GM23338 (cell line): ENCODE results near the gene VGLL4. TPM values are rescaled to one million over a fixed set of nuclear protein-coding genes. Genes with fewer than 3 reads are reported as not detected.

Source experiments
- ATAC-seq: fragments of 200-7000 bp; cut with Tn5 transposase; 3 replicates; pipeline ENCODE4 v1.9.1; 2020
- DNase-seq: peaks from one replicate; pipeline ENCODE4 v3.0.0-alpha.2; 2015; ENCODE audit warnings: low spot score
- H2AFZ ChIP-seq: fragments of 200-600 bp; sonication (generic); 2 replicates; pipeline ENCODE4 v1.8.0; 2016; ENCODE audit warnings: antibody characterized with exemption, mild to moderate bottlenecking, moderate library complexity
- H3F3A ChIP-seq: fragments of 200-600 bp; sonication (generic); replicated peaks from 2 replicates; pipeline ENCODE4 v1.8.0; 2017; ENCODE audit warnings: antibody characterized with exemption, mixed run types, low read depth
- H3K27ac ChIP-seq: fragments of 200-600 bp; sonication (generic); 2 replicates; pipeline ENCODE4 v1.6.1; 2016; ENCODE audit warnings: low read depth
- H3K27me3 ChIP-seq: fragments of 200-600 bp; sonication (generic); 2 replicates; pipeline ENCODE4 v1.8.0; 2016; ENCODE audit warnings: mild to moderate bottlenecking, mixed run types, moderate library complexity; ENCODE audit not compliant: insufficient read depth
- H3K36me3 ChIP-seq: fragments of 200-600 bp; sonication (generic); 2 replicates; pipeline ENCODE4 v1.8.0; 2016; ENCODE audit warnings: mild to moderate bottlenecking; ENCODE audit not compliant: insufficient read depth
- H3K4me1 ChIP-seq: fragments of 200-600 bp; sonication (generic); 2 replicates; pipeline ENCODE4 v1.8.0; 2016; ENCODE audit warnings: mild to moderate bottlenecking, moderate library complexity; ENCODE audit not compliant: insufficient read depth
- H3K4me2 ChIP-seq: fragments of 200-600 bp; sonication (generic); 2 replicates; pipeline ENCODE4 v1.7.1; 2017; ENCODE audit warnings: mixed run types
- H3K4me3 ChIP-seq: fragments of 200-600 bp; sonication (generic); 2 replicates; pipeline ENCODE4 v1.6.1; 2016; ENCODE audit warnings: mixed run types
- H3K79me2 ChIP-seq: fragments of 200-600 bp; sonication (generic); replicated peaks from 2 replicates; pipeline ENCODE4 v1.8.0; 2017; ENCODE audit warnings: mild to moderate bottlenecking; ENCODE audit not compliant: insufficient read depth
- H3K9me2 ChIP-seq: fragments of 200-600 bp; sonication (generic); 2 replicates; pipeline ENCODE4 v1.8.0; 2017; ENCODE audit not compliant: insufficient read depth
- H4K20me1 ChIP-seq: fragments of 200-600 bp; sonication (generic); replicated peaks from 2 replicates; pipeline ENCODE4 v1.8.0; 2017; ENCODE audit warnings: mild to moderate bottlenecking; ENCODE audit not compliant: insufficient read depth
- H3K27ac Mint-ChIP-seq: 2 replicates; pipeline ENCODE4 v1.8.0; 2020; ENCODE audit warnings: inconsistent platforms, mild to moderate bottlenecking, moderate library complexity, mixed read lengths
- H3K27me3 Mint-ChIP-seq: 3 replicates; pipeline ENCODE4 v1.8.0; 2022; ENCODE audit warnings: low read depth, mild to moderate bottlenecking, moderate library complexity, mixed read lengths, inconsistent platforms; ENCODE audit not compliant: insufficient read depth, poor library complexity
- H3K36me3 Mint-ChIP-seq: 3 replicates; pipeline ENCODE4 v1.8.0; 2021; ENCODE audit warnings: low read depth, mild to moderate bottlenecking, inconsistent platforms, moderate library complexity, mixed read lengths
- H3K4me1 Mint-ChIP-seq: 3 replicates; pipeline ENCODE4 v1.8.0; 2020; ENCODE audit warnings: mild to moderate bottlenecking, inconsistent platforms, mixed read lengths
- H3K4me3 Mint-ChIP-seq: 3 replicates; pipeline ENCODE4 v1.8.0; 2021; ENCODE audit warnings: moderate library complexity, mild to moderate bottlenecking, inconsistent platforms, mixed read lengths
- H3K9me3 Mint-ChIP-seq: 3 replicates; pipeline ENCODE4 v1.8.0; 2020; ENCODE audit warnings: moderate library complexity, mild to moderate bottlenecking, inconsistent platforms, mixed read lengths
- CTCF ChIP-seq, 2 experiments: fragments of 200-600 bp in 1 of 2; sonication (generic) in 1 of 2; conservative IDR thresholded peaks; 2 replicates each; pipeline versions ENCODE4 v1.5.1 to v1.6.1; 2016 to 2017; ENCODE audit warnings: antibody characterized with exemption in 2 of 2, low read depth in 2 of 2, mild to moderate bottlenecking in 2 of 2, moderate library complexity in 1 of 2
- ETS1 ChIP-seq: IDR thresholded peaks from 2 replicates; pipeline ENCODE4 v1.6.1; 2016; ENCODE audit warnings: antibody characterized with exemption
- REST ChIP-seq: IDR thresholded peaks from one replicate; pipeline ENCODE4 v1.6.1; 2018; ENCODE audit warnings: antibody characterized with exemption; ENCODE audit not compliant: unreplicated experiment
- polyA plus RNA-seq: library from polyadenylated mRNA; unstranded; fragments of >200 nt; fragmentation: Nextera tagmentation; extraction: Ambion mirVana; gene quantifications from 2 replicates; pipeline ENCODE4 v1.2.1, GENCODE V29; 2016
- total RNA-seq: library from RNA; depleted of rRNA; stranded (reverse); fragments of >200 nt; shearing (Covaris generic); gene quantifications from 2 replicates; pipeline ENCODE4 v1.2.3, GENCODE V29; 2014

The VGLL4 gene
- total and polyA plus RNA-seq, 2 experiments from 2014 or later = 20.8 to 45.9 TPM

GRCh38 chr3:11653298-11654055 lies 9.8 kb upstream of the VGLL4 start:
- peaks cover 37% of the 10 kb centered on the region for H3K4me1 Mint-ChIP-seq
- peak overlapping the region; percentile 44; the same call in 1 of the 2 replicates for H3K4me2 ChIP-seq
- H3K27ac Mint-ChIP-seq = no peak overlapping the region
- peaks cover 42% of the 10 kb centered on the region for H3K4me1 ChIP-seq
- no peak for TF ChIP-seq ETS1
- peak; percentile 39 to 55 for TF ChIP-seq CTCF (conservative IDR thresholded peaks at IDR 0.05; ENCODE audit: low read depth in 2 of 2)
- no peaks in the 10 kb centered on the region for H3F3A ChIP-seq
- no peaks in the 10 kb centered on the region for H3K36me3 Mint-ChIP-seq
- ATAC-seq = peak; percentile 55
- H4K20me1 ChIP-seq = no peaks in the 10 kb centered on the region
- no peaks in the 10 kb centered on the region for H3K27me3 ChIP-seq
- no peak overlapping the region for H3K27ac ChIP-seq
- no peaks in the 10 kb centered on the region for H3K9me2 ChIP-seq
- H3K27me3 Mint-ChIP-seq = no peaks in the 10 kb centered on the region
- H3K4me3 ChIP-seq = no peak overlapping the region
- H3K4me3 Mint-ChIP-seq = no peak overlapping the region
- peaks cover 7% of the 10 kb centered on the region for H3K79me2 ChIP-seq
- H2AFZ ChIP-seq = no peak overlapping the region
- no peaks in the 10 kb centered on the region for H3K36me3 ChIP-seq
- H3K9me3 Mint-ChIP-seq = no peaks in the 10 kb centered on the region
- DNase-seq = peak; percentile 55

- no peaks in the 10 kb centered on the region for H3K36me3 ChIP-seq
- peak overlapping the region; percentile 1; the same call in 1 of the 2 replicates for H3K4me2 ChIP-seq
- no peak overlapping the region for H2AFZ ChIP-seq
- Mint-ChIP-seq H3K27ac (no peak overlapping the region), H3K9me3 (no peaks in the 10 kb centered on the region), H3K4me3 (no peak overlapping the region), H3K27me3 (no peaks in the 10 kb centered on the region), H3K36me3 (no peaks in the 10 kb centered on the region), H3K4me1 (peaks cover 37% of the 10 kb centered on the region)
- DNase-seq = peak; percentile 63
- no peaks in the 10 kb centered on the region for H3K9me2 ChIP-seq
- H3K27me3 ChIP-seq = no peaks in the 10 kb centered on the region
- H3K4me1 ChIP-seq = peaks cover 38% of the 10 kb centered on the region
- TF ChIP-seq CTCF (conservative IDR thresholded peaks at IDR 0.05; ENCODE audit: low read depth in 2 of 2) (peak; percentile 40 to 71; a peak in 3 of 4 replicates), REST (no peak)
- no peak for ATAC-seq
- H3K27ac ChIP-seq = no peak overlapping the region
- H3F3A ChIP-seq = no peaks in the 10 kb centered on the region
- H3K4me3 ChIP-seq = no peak overlapping the region
- H3K79me2 ChIP-seq = peaks cover 7% of the 10 kb centered on the region; the same call in 1 of the 2 replicates
- no peaks in the 10 kb centered on the region for H4K20me1 ChIP-seq
Measured at GRCh38 chr3:11651900-11652299, 8.2 kb upstream of the VGLL4 start.
